GM19467 (cell line): ENCODE measurements around the gene RPUSD4.

Source experiments
- ATAC-seq: cut with Tn5 transposase; IDR thresholded peaks from one replicate; pipeline ENCODE4 v1.9.1; 2021; ENCODE audit warnings: mild to moderate bottlenecking, moderate library complexity; ENCODE audit not compliant: unreplicated experiment

The RPUSD4 gene

GRCh38 chr11:126159719-126160344 is 51.6 kb downstream of the RPUSD4 start:
- ATAC-seq, result no peak

- ATAC-seq, result no peak
Observed at GRCh38 chr11:126158054-126158791, 53.2 kb downstream of the RPUSD4 start.

GRCh38 chr11:126157326-126158030 is 54.0 kb downstream of the RPUSD4 start:
- no peak for ATAC-seq

GRCh38 chr11:126156814-126157213 is 54.6 kb downstream of the RPUSD4 start:
- ATAC-seq, result no peak

GRCh38 chr11:126155402-126156187 is 55.9 kb downstream of the RPUSD4 start:
- no peak for ATAC-seq

GRCh38 chr11:126154691-126155090 is 56.8 kb downstream of the RPUSD4 start:
- no peak for ATAC-seq

- ATAC-seq, result no peak
Observed at GRCh38 chr11:126153972-126154371, 57.5 kb downstream of the RPUSD4 start.

GRCh38 chr11:126153006-126153405 is 58.4 kb downstream of the RPUSD4 start:
- no peak for ATAC-seq

- ATAC-seq, result no peak
Observed at GRCh38 chr11:126152586-126152985, 58.9 kb downstream of the RPUSD4 start.

GRCh38 chr11:126152152-126152551 is 59.3 kb downstream of the RPUSD4 start:
- ATAC-seq, result no peak
